Glomerular endothelial cell (primary cell): ENCODE results near the gene PGAP3. TPM values are rescaled to one million over a fixed set of nuclear protein-coding genes. Genes with fewer than 3 reads are reported as not detected.
"Not testable (repeated sequence)": the region's sequence is repeated elsewhere in the genome, so short reads cannot be mapped to it uniquely, and the experiment has no call there.

ENCODE experiments used
- DNase-seq: peaks from one replicate; pipeline ENCODE4 v3.0.0-alpha.2; 2011; ENCODE audit warnings: low read depth, low spot score; ENCODE audit errors: extremely low read depth
- total RNA-seq: library from RNA; depleted of rRNA; stranded (reverse); fragments of >200 nt; gene quantifications from 2 replicates; pipeline ENCODE4 v1.2.3, GENCODE V29; 2015

Gene PGAP3
- total RNA-seq, 1 donor from 2014 or later, result 7.5 TPM

- no peak for DNase-seq
Measured at GRCh38 chr17:39699818-39700147, 11.9 kb upstream of the PGAP3 start, which contains the start of gene ERBB2. TSS of gene ERBB2 (plus strand) at chr17:39700064. CDS start at chr17:39700239, 175 bp downstream.

DNA sequence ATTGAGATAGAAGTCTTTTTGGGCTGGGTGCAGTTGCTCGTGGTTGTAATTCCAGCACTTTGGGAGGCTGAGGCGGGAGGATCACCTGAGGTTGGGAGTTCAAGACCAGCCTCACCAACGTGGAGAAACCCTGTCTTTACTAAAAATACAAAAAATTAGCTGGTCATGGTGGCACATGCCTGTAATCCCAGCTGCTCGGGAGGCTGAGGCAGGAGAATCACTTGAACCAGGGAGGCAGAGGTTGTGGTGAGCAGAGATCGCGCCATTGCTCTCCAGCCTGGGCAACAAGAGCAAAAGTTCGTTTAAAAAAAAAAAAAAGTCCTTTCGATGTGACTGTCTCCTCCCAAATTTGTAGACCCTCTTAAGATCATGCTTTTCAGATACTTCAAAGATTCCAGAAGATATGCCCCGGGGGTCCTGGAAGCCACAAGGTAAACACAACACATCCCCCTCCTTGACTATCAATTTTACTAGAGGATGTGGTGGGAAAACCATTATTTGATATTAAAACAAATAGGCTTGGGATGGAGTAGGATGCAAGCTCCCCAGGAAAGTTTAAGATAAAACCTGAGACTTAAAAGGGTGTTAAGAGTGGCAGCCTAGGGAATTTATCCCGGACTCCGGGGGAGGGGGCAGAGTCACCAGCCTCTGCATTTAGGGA lies 11.4 kb upstream of the PGAP3 start:
- DNase-seq, result not testable (repeated sequence)

DNA sequence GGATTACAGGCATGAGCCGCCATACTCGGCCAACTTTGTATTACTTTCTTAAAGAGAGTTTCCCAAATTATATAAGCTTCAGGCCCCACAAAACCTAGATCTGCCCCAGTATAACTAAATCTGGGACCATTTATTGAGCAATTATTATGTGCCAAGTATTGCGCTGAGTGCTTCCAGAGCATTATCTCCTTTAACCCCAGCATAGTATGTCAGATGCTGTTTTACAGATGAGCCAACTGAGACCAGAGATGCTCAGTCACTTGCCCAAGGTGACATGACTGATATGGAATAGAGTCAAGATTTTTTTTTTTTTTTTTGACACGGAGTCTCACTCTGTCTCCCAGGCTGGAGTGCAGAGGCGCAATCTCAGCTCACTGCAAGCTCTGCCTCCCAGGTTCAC lies 10.1 kb upstream of the PGAP3 start:
- DNase-seq, result no peak

DNA sequence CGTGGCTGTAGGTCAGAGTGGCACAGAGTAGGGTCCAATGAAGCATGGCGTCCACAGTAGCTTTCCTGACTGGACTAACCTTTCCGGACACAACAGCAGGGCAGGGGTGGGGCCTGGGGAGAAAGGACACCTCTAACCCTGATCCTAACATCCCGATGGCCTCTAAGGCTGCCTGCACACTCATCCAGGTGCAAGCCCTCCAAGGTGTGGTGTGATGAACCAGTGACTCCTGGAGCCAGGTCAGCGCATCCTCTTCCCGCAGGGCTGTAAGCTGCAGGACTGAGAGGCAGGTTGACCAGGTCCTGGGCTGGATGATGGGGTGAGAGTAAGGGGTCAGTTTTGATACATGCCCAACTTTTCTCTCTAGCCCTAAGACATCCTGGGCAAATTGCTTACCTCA lies 8.9 kb upstream of the PGAP3 start:
- DNase-seq, result no peak

DNA sequence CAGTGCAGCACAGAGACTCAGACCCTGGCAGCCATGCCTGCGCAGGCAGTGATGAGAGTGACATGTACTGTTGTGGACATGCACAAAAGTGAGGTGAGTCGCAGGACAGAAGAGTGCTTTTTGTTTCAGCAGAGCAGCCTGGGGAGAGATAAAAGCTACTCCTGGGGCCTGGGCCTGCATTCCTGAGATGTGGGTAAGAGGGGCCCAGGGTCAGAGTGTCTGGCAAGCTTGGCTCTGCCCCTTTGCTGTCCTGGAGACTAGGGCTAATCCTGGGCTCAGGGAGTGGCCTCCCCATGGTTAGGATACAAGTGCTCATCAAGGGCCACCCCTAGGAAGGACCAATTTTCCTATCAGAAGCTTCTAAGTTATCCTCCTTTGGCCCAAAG lies 7.2 kb upstream of the PGAP3 start:
- DNase-seq, result no peak

DNA sequence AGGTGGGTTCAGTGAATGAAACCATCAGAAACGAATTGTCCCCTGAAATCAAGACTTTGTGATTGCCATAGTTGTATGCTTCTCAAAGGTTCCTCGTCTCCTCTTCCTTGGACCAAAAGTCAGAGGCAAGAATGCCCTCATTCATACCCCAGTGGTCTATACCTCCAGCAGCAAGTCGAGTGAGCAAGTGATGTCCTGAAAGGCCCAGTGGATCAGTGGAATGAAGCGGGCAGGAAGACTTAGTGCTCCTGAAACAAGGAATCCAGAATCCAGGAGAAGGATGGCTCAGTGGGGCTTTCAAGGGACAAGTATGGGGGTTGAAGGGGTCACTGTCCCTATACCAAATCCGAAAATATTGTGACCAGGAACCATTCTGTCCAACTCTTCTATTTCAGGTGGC lies 6.7 kb upstream of the PGAP3 start:
- DNase-seq, result no peak

GRCh38 chr17:39688945-39689344 lies 1.1 kb upstream of the PGAP3 start:
- DNase-seq, result no peak

GRCh38 chr17:39688475-39688835 lies 598 bp upstream of the PGAP3 start:
- DNase-seq, result no peak

DNA sequence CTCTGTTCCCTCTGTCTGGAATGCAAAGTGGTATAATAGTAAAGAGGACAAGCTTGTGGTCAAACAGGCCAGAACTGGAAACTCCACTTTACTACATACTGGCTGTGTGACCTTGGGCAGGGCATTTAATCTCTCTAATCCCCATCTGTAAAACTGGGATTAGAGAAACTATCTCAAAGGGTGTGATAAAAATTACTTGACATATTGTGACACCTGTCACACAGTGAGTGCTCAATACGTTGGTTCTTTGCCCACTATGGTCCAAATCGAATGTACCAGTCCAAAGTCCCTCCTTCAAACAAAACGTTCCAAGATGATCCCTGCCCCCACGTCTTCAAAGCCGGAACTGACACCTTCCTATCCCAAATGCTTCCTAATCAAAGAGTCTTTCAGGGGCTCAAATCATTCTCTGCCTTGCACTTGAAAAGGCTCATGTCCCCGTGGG lies 734 bp downstream of the PGAP3 start:
- no peak for DNase-seq

DNA sequence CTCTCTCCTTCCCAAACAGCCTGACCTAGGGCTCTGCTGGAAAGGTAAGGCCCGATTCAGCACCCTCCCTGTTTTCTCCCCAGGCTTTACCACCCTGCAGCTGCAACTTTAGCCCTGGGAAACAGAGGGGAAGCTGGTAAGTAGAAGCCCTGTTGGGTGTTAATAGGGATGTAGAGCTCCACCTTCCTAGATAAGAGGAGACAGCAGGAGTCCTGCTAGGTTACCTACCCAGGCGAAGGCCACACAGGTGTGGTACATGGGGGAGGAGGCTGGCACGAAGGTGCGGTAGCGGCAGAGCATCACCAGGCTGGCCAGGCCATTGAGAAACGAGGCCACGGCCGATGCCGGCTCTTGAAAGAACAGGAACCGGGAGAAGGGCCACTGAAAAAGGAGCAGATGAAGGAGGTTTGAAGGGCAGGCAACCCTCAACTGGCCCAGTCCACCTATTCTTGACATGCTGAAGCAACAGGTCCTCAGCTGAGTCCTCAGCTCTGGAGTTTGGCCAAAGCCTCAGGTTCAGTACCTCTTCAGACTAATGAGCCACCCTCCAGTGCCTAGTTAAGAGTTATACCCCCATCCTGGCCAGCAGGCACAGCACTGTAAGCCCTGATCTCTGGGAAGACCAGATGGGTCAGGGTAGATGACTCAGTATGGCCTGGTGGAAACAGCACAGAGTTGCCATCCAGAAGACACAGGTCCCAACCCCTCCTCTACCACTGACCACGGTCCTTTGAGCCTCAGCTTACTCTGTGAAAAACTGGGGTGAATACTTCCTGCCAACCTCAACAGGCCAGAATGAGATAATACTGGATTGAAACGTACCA lies 3.3 kb downstream of the PGAP3 start:
- DNase-seq, result no peak

DNA sequence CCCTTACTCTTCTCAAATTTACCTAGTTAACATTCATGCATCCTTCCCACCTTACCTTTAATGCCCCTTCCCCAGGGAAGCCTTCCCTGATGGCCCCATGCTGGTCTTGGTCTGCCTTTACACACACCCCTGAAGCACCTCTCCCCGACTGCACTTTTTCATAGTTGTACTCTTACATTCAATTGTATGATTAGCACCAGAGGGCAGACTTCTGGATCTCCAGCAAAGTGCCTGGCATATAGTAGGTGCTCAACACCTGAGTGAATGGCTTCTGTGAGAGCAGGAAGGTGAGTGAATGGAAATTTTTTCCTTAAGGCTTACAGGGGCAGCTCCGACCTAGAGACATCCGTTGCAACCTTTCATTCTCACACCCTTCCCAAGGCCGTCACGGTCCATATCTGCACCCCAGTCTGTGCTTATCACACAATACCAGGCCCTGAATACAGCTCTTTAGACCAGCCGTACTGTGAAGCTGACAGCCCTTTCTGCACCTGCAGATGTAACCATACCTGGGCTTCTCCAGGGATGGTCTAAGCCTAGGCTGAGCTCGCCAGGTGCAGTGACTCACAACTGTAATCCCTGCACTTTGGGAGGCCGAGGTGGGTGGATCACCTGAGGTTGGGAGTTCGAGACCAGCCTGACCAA lies 4.4 kb downstream of the PGAP3 start:
- DNase-seq, result no peak

DNA sequence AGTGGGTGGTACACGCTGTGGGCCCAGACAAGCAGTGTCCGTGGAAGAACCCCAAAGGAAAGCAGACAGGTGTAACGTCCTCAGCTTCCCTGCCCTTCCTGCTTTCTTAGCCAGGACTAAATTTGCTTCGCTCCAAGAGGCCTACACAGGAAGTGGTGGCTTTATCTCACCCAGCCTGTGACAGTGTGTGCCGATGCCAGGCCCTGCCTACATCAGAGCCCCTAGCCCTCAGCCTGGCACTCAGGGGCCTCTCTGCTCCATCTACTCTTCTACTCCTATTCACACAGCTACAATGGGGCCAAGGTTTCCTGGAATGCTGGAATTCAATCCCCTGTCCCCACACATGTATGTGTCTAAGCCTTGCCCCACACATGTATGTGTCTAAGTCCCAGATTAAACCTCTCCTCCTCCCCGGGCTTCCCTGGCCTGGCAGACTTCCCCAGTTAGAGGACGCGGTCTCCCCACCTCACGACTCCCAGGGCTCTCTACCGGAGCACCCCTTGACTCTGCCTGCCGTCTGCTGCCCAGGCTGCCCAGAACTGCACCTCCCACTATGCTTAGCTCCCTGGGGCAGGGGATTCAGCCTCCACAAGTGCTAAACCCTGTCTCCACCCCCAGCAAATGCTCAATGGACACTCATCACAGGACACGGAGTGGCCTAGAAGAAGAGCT lies 8.2 kb downstream of the PGAP3 start:
- DNase-seq, result no peak

DNA sequence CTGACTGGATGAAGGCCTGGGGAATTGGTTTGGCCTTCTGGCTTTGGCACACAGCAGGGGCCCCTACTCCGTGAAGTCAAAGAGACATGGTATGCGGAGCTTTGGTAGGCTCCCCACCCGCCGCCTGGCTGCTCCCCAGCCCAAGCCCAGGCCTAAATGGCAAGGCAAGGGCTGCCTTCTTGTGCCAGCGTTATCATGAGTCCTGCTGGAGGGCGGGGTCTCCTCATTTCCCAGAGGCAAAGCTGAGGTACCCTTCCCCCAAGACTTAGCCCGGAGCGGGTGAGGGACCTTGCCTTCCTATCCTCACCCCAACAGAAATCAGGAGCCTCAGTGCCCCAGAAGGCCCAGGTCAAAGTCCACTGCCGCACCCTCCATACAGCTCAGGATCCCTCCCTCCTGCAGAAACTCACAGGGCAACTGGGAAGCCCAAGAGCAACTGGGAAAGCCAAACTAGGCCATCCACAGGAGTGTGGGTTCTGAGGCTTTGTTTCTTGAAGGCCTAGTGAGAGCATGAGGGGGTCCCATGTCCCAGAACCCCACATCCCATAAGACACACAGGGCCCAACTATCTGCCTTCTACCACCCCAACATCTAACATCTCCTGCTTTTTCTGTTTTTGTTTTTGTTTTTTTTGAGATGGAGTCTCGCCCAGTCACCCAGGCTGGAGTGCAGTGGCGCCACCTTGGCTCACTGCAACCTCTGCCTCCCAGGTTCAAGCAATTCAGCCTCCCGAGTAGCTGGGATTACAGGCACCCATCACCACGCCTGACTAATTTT lies 9.3 kb downstream of the PGAP3 start:
- no peak for DNase-seq

- no peak for DNase-seq
Measured at GRCh38 chr17:39677542-39678339, 10.1 kb downstream of the PGAP3 start.

- DNase-seq, result no peak
Measured at GRCh38 chr17:39677072-39677471, 10.8 kb downstream of the PGAP3 start.

- DNase-seq, result no peak
Measured at GRCh38 chr17:39676198-39676819, 11.5 kb downstream of the PGAP3 start.

GRCh38 chr17:39675390-39676082 lies 12.3 kb downstream of the PGAP3 start:
- no peak for DNase-seq

DNA sequence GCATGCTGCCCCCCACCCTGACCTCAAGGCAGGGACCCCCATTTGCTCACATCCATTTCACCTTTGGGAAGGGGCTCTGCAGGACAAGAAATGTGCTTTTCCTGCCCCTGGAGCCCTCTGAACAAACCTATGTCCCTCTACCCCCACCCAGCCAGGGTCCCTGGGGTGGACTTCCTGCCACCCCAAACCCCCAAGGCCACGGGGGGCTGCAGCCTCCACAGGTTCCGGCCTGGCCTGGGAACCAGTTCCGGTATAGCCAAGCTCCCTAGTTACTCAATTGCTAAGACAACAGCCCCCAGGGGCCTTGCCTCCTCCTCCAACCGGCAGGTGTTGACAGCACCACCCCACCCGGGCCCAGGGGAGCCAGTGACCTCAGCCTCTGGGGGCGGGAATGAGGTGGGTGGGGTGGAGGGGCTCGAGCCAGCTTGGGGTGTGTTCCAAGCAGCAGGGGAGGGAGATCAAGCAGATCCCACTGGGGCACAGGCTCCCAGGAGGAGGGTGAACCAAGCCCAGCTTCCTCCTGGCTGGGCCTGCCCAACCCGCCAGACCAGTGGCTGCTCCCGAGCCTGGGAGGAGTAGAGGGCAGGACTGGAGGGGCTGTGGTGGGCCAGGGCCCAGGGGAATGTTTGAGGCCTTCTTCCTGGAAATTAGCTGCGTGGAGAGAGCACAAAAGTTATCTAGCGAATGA lies 13.0 kb downstream of the PGAP3 start:
- DNase-seq, result no peak
